Glomerular endothelial cell (primary cell): ENCODE data around the gene DNAAF6. TPM values are rescaled to one million over a fixed set of nuclear protein-coding genes. Genes with fewer than 3 reads are reported as not detected.
"Not testable (repeated sequence)": the region's sequence is repeated elsewhere in the genome, so short reads cannot be mapped to it uniquely, and the experiment has no call there.

Experiments
- DNase-seq: peaks from one replicate; pipeline ENCODE4 v3.0.0-alpha.2; 2011; ENCODE audit warnings: low read depth, low spot score; ENCODE audit errors: extremely low read depth
- total RNA-seq: library from RNA; depleted of rRNA; stranded (reverse); fragments of >200 nt; gene quantifications from 2 replicates; pipeline ENCODE4 v1.2.3, GENCODE V29; 2015

Gene DNAAF6
- total RNA-seq: not detected in 2 replicates

- no peak for DNase-seq
These were observed at the start of gene DNAAF6, which contains the start of gene NUP62CL for GRCh38 chrX:107205770-107206696. Gene DNAAF6 (plus strand): TSS chrX:107206611. CDS start chrX:107212876, 6,265 bp downstream. Gene NUP62CL (minus strand): TSS chrX:107206433. CDS start chrX:107175146, 31,287 bp downstream.

DNA sequence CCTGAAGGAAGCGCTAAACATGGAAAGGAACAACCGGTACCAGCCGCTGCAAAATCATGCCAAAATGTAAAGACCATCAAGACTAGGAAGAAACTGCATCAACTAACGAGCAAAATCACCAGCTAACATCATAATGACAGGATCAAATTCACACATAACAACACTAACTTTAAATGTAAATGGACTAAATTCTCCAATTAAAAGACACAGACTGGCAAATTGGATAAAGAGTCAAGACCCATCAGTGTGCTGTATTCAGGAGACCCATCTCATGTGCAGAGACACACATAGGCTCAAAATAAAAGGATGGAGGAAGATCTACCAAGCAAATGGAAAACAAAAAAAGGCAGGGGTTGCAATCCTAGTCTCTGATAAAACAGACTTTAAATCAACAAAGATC, 48.8 kb upstream of the DNAAF6 start:
- not testable (repeated sequence) for DNase-seq

DNA sequence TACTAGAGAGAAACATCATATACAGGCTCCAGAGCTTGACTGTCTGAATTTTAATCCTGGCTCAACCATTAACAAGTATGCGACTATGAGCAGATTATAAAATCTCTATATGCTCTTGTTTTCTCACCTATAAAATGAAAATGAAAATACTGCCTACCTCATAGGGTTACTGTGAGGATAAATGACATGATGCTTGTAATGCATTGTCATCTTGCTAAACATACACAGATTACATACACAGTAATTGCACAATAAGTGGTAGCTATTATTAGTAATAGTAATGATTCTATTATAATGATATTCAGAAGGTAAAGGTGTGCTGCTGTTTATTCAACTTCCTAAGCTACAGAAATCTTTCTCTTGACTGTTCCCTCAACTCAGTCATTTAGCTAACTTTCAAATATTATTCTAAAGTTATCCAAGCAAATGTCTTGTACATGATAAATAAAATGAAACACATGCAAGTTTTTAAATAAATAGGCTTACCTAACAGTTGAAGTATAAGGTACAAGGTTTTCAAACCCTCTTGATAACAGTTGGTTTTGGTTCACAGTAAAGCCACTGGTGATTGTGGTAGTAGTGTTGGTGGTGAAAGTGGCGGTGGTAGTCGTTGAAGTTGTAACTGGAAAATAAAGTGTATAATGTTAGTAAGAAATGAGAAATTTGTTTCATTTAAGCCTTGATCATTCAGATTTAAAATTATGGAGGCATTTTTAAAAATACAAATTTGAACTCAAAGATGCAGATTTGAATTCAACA, 39.1 kb upstream of the DNAAF6 start:
- no peak for DNase-seq

GRCh38 chrX:107168257-107168656, 38.2 kb upstream of the DNAAF6 start:
- DNase-seq: no peak

GRCh38 chrX:107168712-107169111, 37.7 kb upstream of the DNAAF6 start:
- no peak for DNase-seq

GRCh38 chrX:107171369-107172102, 34.9 kb upstream of the DNAAF6 start:
- DNase-seq: no peak

DNA sequence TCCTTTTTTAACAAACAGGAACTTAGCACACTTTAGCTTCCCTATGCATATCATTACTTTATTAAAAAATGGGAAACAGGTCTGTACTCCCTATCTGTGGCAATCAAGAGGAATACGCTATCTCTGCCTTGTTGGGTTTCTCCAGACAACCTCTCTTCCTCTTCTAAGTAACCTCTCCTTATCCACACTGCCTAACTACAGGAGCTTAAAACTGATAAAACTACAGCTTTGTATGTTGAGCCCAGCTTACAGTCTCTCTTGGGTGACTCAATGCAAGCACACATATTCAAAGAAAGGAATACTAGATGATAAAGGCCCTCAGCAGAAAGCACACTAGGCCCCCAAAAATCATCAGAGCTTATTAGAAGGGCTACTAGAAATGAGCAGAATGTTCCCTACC, 9.1 kb upstream of the DNAAF6 start:
- no peak for DNase-seq

- DNase-seq: not testable (repeated sequence)
These were observed 8.3 kb upstream of the DNAAF6 start for GRCh38 chrX:107198074-107198473.

GRCh38 chrX:107199491-107199890, 6.9 kb upstream of the DNAAF6 start:
- no peak for DNase-seq

- DNase-seq: no peak
These were observed 2.3 kb upstream of the DNAAF6 start for GRCh38 chrX:107204068-107204605.

DNA sequence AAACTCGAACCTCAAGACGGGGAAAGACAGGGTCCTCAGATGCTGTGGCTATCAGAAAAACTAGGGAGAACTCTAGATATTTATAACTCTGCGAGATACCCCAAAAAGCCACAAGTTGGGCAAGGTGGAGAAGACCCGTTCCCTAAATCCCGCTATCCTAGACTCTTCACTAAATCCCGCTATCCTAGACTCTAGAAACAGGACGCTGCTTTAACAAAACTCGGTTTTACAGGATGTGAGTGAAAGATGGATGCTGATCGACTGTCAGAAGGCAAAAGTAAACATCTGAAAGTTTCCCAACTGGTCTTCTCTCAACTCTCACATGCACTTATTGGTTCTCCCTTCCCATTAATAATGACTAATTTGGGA, 270 bp downstream of the DNAAF6 start:
- DNase-seq: no peak

- DNase-seq: no peak
These were observed 678 bp downstream of the DNAAF6 start for GRCh38 chrX:107207089-107207488.

DNA sequence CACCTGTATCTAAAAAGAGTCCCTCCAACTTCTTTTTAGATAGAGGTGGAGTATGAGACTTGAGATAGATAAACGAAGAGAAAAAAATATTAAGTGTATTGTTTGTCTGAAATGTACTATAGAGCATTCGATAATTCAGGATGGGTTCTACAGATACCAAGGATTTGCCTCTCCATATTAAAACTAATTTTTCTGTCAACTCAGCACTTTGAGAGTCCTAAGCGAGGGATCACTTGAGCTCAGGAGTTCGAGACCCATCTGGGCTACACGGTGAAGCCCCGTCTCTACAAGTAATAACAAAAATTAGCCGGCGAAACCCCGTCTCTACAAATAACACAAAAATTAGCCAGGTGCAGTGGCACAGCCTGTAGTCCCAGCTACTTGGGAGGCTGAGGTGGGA, 1.5 kb downstream of the DNAAF6 start:
- DNase-seq: no peak

DNA sequence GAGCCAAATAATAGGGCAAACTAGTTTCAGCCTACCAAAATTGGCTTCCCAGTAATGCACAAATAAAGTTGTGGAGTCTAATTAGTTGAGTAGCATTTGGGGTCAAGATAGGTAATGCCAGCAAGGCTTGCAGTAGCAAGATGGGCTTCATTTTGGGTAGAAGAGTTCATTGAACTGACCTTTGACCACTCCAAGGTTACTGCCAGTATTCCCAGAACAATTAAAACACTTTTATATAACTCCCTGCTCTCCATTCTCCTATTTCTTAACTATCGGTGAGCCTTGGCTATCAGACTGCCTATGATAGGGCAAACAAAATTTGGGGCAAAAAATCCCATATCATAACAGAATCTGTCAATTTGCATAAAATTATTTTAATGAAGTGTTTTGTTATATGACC, 7.1 kb downstream of the DNAAF6 start:
- no peak for DNase-seq

DNA sequence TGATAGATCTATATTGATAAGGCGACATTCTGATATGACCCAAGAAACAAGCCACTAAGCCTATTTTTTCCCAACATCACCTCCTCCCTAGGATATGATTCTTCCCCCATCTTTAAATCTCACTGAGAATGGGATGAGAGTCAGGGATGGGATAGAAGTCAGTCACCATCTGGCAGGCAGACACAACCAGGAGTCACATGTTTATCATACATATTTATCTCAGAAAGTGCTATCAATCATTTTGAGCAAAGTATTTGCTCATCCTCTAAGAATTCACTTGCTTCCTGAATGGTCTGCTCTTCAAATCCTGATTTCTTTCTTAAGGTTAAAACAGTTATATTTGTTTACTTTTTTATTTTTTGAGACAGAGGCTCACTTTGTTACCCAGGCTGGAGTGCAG, 20.3 kb downstream of the DNAAF6 start:
- no peak for DNase-seq

DNA sequence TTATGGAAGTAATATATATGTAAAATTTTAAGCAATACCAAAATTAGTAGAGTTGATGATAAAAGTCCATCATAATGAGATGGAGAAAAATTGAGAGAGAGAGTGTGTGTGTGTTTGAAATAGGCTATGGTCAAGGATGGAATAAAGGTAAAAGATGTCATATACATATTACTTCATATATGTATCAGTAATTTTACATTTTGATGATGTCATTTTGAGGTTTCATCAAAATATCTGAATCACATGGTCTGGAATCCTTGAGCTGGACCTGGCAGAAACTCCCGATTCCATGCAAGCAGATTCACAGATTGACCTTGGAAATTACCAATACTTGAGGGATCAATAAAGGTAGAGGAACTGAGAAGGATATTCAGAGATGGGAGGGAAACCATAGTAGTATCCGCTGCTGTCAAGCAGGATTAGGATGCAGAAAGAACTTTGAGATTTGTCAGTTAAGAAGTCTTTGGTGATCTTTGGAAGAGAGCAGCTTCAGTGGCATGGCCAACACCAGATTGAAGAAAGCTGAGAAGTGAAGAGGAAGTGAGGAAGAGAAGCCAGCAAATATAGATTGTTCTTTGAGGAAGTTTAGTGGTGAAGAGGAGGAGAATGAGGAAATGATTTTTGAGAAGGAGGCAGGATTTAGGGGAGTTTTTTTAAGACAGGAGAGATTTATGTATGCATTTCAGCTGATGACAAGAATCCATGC, 21.5 kb downstream of the DNAAF6 start:
- no peak for DNase-seq

- DNase-seq: no peak
These were observed 22.0 kb downstream of the DNAAF6 start for GRCh38 chrX:107228486-107228819.

DNA sequence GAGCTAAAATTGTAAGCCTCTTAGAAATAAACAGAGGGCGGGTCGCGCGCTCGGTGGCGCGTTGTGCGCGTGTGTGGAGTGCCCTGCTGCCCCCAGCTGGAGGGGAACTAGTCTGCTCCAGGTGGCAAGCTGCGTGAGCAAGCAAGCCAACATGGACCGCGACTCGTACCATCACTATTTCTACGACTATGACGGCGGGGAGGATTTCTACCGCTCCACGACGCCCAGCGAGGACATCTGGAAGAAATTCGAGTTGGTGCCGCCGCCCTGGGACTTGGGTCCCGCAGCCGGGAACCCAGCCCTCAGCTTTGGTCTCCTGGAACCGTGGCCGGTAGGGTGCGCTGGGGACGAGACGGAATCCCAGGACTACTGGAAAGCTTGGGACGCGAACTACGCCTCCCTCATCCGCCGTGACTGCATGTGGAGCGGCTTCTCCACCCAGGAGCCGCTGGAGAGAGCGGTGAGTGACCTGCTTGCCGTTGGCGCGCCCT, 66.1 kb downstream of the DNAAF6 start:
- DNase-seq: no peak

- no peak for DNase-seq
These were observed 67.4 kb downstream of the DNAAF6 start for GRCh38 chrX:107273795-107274194.

DNA sequence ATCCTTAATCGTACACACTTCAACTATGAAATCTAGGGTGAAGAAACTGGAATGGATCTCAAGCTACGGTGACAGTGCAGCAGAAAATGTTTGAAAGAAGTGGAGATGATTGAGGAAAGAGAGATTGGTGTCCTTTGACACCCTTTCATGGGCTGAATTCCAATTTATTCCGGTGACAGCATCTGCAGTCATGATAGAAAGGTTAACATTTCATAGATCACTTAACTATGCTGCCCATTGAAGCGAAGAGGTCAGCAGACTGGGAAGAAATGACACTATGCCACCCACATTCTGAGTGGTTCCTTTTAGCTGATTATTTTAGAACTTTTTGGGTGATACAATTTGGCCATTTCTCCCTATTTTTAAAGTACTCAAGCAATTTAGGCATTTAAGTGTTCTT, 82.3 kb downstream of the DNAAF6 start:
- DNase-seq: no peak
